MCF 10A (cell line): ENCODE data around the gene SPAG16. TPM values are rescaled to one million over a fixed set of nuclear protein-coding genes. Genes with fewer than 3 reads are reported as not detected.
"Not testable (repeated sequence)": the region's sequence is repeated elsewhere in the genome, so short reads cannot be mapped to it uniquely, and the experiment has no call there.

Experiments
- BruUV-seq: library from RNA; stranded (reverse); fragments of 400-500 nt; replicated peaks from 2 replicates; lab custom pipeline; 2021; lab: Mats Ljungman, UMichigan
- CTCF ChIA-PET: fragments of 300-600 bp; sonication (Branson Sonifier 250); formaldehyde crosslinking; extraction: SDS; loops from one replicate; lab custom pipeline; 2021; ENCODE audit warnings: antibody characterized with exemption, inconsistent platforms; lab: Yijun Ruan, JAX
- POLR2A ChIA-PET: fragments of 300-600, 350-650 bp; sonication (Branson Sonifier 250); formaldehyde crosslinking; extraction: SDS; loops from one replicate; lab custom pipeline; 2020; ENCODE audit warnings: antibody characterized with exemption, inconsistent platforms; lab: Yijun Ruan, JAX
- DNase-seq: peaks from one replicate; pipeline ENCODE4 v3.0.0-alpha.2; 2018; ENCODE audit not compliant: unreplicated experiment
- H3K27ac Mint-ChIP-seq: one replicate; pipeline ENCODE4 v1.8.0; 2022; ENCODE audit warnings: mild to moderate bottlenecking, low read depth, mixed read lengths; ENCODE audit not compliant: unreplicated experiment
- H3K27me3 Mint-ChIP-seq: one replicate; pipeline ENCODE4 v1.8.0; 2022; ENCODE audit warnings: mixed read lengths; ENCODE audit not compliant: insufficient read depth, unreplicated experiment
- H3K36me3 Mint-ChIP-seq: one replicate; pipeline ENCODE4 v1.8.0; 2022; ENCODE audit warnings: mild to moderate bottlenecking, moderate library complexity, mixed read lengths; ENCODE audit not compliant: insufficient read depth, unreplicated experiment
- H3K4me1 Mint-ChIP-seq: one replicate; pipeline ENCODE4 v1.8.0; 2022; ENCODE audit warnings: mixed read lengths; ENCODE audit not compliant: insufficient read depth, unreplicated experiment
- H3K4me3 Mint-ChIP-seq: one replicate; pipeline ENCODE4 v1.8.0; 2022; ENCODE audit warnings: mild to moderate bottlenecking, moderate library complexity, mixed read lengths; ENCODE audit not compliant: unreplicated experiment
- H3K9me3 Mint-ChIP-seq: one replicate; pipeline ENCODE4 v1.8.0; 2022; ENCODE audit warnings: mixed read lengths; ENCODE audit not compliant: unreplicated experiment
- intact Hi-C: fragments of 100-400 bp; cut with micrococcal nuclease; formaldehyde crosslinking; loops from 2 replicates; pipeline ENCODE4 v1.14.1; 2022
- total RNA-seq: library from RNA; stranded (reverse); gene quantifications from 2 replicates; pipeline ENCODE4 v1.2.3, GENCODE V29; 2022
- TF ChIP-seq, protein P1 (sequence below): fragments of 200-600 bp; IDR thresholded peaks from one replicate; pipeline ENCODE4 v1.8.0; 2022; ENCODE audit warnings: antibody characterized with exemption, mild to moderate bottlenecking; ENCODE audit not compliant: unreplicated experiment

Gene SPAG16
- total RNA-seq, 1 experiment from 2014 or later, result 11.5 TPM

DNA sequence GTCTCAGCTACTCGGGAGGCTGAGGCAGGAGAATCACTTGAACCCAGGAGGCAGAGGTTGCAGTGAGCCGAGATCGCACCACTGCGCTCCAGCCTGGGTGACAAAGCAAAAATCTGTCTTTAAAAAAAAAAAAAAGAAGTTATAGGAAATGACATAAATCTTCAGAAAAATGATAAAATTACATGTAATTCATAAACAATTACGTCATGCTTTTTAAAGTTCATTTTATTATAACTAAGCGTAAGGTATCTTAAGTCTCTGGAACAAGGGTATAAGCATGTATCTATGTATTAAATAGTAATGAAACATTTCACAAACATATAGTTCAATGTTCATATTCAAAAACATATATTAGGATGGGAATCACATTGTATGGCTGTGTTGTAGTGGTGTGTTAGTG is 425.9 kb downstream of the SPAG16 start:
- Mint-ChIP-seq H3K9me3 (no peaks in the 10 kb centered on the region), H3K4me1 (no peaks in the 10 kb centered on the region), H3K27me3 (no peaks in the 10 kb centered on the region), H3K36me3 (no peaks in the 10 kb centered on the region), H3K4me3 (no peak overlapping the region), H3K27ac (no peak overlapping the region)
- BruUV-seq, result no TSS peak
- DNase-seq, result no peak
- TF ChIP-seq, protein P1, sequence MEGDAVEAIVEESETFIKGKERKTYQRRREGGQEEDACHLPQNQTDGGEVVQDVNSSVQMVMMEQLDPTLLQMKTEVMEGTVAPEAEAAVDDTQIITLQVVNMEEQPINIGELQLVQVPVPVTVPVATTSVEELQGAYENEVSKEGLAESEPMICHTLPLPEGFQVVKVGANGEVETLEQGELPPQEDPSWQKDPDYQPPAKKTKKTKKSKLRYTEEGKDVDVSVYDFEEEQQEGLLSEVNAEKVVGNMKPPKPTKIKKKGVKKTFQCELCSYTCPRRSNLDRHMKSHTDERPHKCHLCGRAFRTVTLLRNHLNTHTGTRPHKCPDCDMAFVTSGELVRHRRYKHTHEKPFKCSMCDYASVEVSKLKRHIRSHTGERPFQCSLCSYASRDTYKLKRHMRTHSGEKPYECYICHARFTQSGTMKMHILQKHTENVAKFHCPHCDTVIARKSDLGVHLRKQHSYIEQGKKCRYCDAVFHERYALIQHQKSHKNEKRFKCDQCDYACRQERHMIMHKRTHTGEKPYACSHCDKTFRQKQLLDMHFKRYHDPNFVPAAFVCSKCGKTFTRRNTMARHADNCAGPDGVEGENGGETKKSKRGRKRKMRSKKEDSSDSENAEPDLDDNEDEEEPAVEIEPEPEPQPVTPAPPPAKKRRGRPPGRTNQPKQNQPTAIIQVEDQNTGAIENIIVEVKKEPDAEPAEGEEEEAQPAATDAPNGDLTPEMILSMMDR, result no peak
- POLR2A ChIA-PET, result no interaction called here
- CTCF ChIA-PET, result no interaction called here
- intact Hi-C loops, result no loop called here

DNA sequence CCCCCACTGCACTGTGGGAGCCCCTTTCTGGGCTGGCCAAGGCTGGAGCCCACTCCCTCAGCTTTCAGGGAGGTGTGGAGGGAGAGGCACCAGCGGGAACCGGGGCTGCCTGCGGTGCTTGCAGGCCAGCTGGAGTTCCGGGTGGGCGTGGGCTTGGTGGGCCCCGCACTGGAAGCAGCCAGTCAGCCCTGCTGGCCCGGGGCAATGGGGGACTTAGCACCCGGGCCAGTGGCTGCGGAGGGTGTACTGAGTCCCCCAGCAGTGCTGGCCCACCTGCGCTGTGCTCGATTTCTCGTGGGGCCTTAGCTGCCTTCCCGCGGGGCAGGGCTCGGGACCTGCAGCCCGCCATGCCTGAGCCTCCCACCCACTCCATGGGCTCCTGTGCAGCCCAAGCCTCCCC is 434.1 kb downstream of the SPAG16 start:
- H3K27ac Mint-ChIP-seq, H3K4me1 Mint-ChIP-seq, H3K36me3 Mint-ChIP-seq, intact Hi-C loops, CTCF ChIA-PET, DNase-seq, POLR2A ChIA-PET, H3K4me3 Mint-ChIP-seq, H3K9me3 Mint-ChIP-seq, BruUV-seq, H3K27me3 Mint-ChIP-seq: not testable (repeated sequence)

DNA sequence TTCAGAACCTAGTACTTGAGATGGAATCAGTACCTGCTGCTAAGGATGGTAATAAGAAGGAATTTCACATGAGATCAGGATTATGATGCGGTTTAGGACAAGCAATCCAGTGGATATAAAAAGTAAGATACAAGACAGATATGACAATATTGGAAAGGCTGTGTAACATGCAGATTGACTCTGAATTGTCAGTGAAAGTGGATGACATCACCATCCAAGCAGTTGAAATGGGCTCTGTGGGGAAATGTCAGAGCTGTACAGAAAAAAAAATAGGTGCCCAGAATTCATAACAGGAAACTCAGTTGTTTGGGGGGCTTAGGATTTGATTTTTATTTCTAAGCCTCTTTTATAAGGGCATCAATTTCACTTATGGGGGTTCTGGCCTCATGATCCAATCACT is 438.3 kb downstream of the SPAG16 start:
- no peaks in the 10 kb centered on the region for H3K4me1 Mint-ChIP-seq
- TF ChIP-seq, protein P1, result no peak
- ChIA-PET CTCF (no interaction called here), POLR2A (interaction anchor here (0.6 kb wide), 1 partner anchor 440 kb away, joined by 3 read pairs; no protein-coding TSS in a partner anchor)
- BruUV-seq, result no TSS peak
- no peak overlapping the region for H3K4me3 Mint-ChIP-seq
- no peaks in the 10 kb centered on the region for H3K27me3 Mint-ChIP-seq
- H3K36me3 Mint-ChIP-seq, result no peaks in the 10 kb centered on the region
- no peak overlapping the region for H3K27ac Mint-ChIP-seq
- intact Hi-C loops, result no loop called here
- no peak for DNase-seq
- no peaks in the 10 kb centered on the region for H3K9me3 Mint-ChIP-seq

DNA sequence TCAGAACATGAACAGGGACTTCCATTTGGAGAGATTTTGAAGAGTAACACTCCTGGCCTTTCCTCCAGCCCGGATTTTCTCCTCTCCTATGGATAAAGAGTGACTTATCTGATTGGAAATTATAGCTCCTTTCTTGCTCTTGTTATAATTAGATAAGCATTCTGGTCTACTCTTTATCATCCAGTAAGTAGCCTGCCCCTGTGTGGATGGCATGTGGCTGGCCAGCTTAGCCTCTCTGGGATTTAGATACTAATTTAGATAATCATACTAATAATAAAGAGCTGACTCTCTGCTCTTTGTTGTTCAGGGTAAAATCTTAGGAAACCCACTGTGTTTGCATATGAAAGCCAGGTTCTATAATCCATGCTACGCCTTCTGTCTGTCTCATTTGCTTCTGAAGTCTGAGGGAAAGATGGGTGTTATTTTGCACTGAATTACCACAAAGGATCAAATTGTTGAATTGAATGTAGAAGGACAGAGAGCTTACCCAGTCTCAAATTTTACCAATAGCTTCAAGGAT is 438.8 kb downstream of the SPAG16 start:
- BruUV-seq, result no TSS peak
- CTCF ChIA-PET, result interaction anchor here (0.7 kb wide), 1 partner anchor 353 kb away, joined by 4 read pairs; no protein-coding TSS in a partner anchor
- Mint-ChIP-seq H3K27ac (no peak overlapping the region), H3K36me3 (no peaks in the 10 kb centered on the region), H3K4me3 (no peak overlapping the region), H3K4me1 (no peaks in the 10 kb centered on the region), H3K27me3 (no peaks in the 10 kb centered on the region), H3K9me3 (no peaks in the 10 kb centered on the region)
- TF ChIP-seq, protein P1, result no peak
- POLR2A ChIA-PET, result interaction anchor here (0.6 kb wide), 1 partner anchor 440 kb away, joined by 3 read pairs; no protein-coding TSS in a partner anchor
- DNase-seq, result no peak
- intact Hi-C loops, result no loop called here

DNA sequence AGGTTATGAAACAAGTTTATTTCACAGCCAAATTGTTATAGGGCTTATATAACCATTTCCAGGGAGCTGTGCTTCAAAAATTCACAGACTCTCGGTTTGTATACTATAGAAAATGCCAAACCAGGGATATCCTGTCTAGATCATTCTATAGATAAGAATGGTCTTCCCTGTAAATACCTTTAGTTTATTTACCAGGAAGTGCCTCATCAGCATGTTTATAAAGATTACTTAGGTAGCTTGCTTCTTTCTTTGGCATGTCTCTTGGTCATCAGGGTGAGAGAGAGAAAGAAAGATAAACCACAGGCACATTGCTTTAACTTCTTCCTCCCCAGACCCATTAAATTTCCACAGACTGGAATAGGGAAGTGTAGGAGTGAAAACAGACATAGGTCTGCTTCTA is 439.4 kb downstream of the SPAG16 start:
- intact Hi-C loops, result no loop called here
- no TSS peak for BruUV-seq
- Mint-ChIP-seq H3K36me3 (no peaks in the 10 kb centered on the region), H3K4me3 (no peak overlapping the region), H3K27ac (no peak overlapping the region), H3K4me1 (no peaks in the 10 kb centered on the region), H3K27me3 (no peaks in the 10 kb centered on the region), H3K9me3 (no peaks in the 10 kb centered on the region)
- POLR2A ChIA-PET, result no interaction called here
- CTCF ChIA-PET, result interaction anchor here (0.7 kb wide), 2 partner anchors 354 to 1612 kb away, joined by 3 to 4 read pairs; no protein-coding TSS in a partner anchor
- no peak for DNase-seq
- TF ChIP-seq, protein P1, result no peak
